DND-41 (cell line): ENCODE data around the gene TCF4.

Experiments used
- ATAC-seq: fragments of 200-7000 bp; cut with Tn5 transposase; 3 replicates; pipeline ENCODE4 v1.9.1; 2021; ENCODE audit warnings: low read depth; ENCODE audit not compliant: insufficient read depth
- DNase-seq: peaks from one replicate; pipeline ENCODE4 v3.0.0-alpha.2; 2020
- H2AFZ ChIP-seq: 2 replicates; pipeline ENCODE4 v1.6.0; 2012; ENCODE audit warnings: low read depth, low read length
- H3K27ac ChIP-seq: 2 replicates; pipeline ENCODE4 v1.5.1; 2012; ENCODE audit warnings: low read length, inconsistent platforms
- H3K27me3 ChIP-seq: fragments of 200-600 bp; sonication (generic); 2 replicates; pipeline ENCODE4 v1.6.0; 2012; ENCODE audit warnings: low read length, mild to moderate bottlenecking, inconsistent platforms; ENCODE audit not compliant: insufficient read depth, poor library complexity
- H3K36me3 ChIP-seq: 2 replicates; pipeline ENCODE4 v1.5.1; 2012; ENCODE audit warnings: low read length, inconsistent platforms; ENCODE audit not compliant: insufficient read depth
- H3K4me1 ChIP-seq: 2 replicates; pipeline ENCODE4 v1.5.1; 2012; ENCODE audit warnings: mild to moderate bottlenecking, low read length; ENCODE audit not compliant: insufficient read depth
- H3K4me2 ChIP-seq: 2 replicates; pipeline ENCODE4 v1.6.0; 2012; ENCODE audit warnings: mild to moderate bottlenecking, moderate library complexity, low read length, inconsistent platforms; ENCODE audit not compliant: insufficient read depth
- H3K4me3 ChIP-seq, 2 experiments: fragments of 200-600 bp in 1 of 2; shearing (Covaris generic) in 1 of 2; 2 replicates each; pipeline ENCODE4 v1.5.1; 2012 to 2016; ENCODE audit warnings: inconsistent platforms in 2 of 2, low read length in 2 of 2, mild to moderate bottlenecking in 2 of 2, low read depth in 1 of 2, moderate library complexity in 1 of 2
- H3K79me2 ChIP-seq: 2 replicates; pipeline ENCODE4 v1.6.0; 2012; ENCODE audit warnings: low read length, inconsistent platforms; ENCODE audit not compliant: insufficient read depth
- H3K9ac ChIP-seq: 2 replicates; pipeline ENCODE4 v1.6.0; 2012; ENCODE audit warnings: low read depth, mild to moderate bottlenecking, inconsistent platforms, low read length, moderate library complexity
- H3K9me3 ChIP-seq: 2 replicates; pipeline ENCODE4 v1.5.1; 2012; ENCODE audit warnings: low read length, moderate library complexity, mild to moderate bottlenecking, inconsistent platforms; ENCODE audit not compliant: insufficient read depth, severe bottlenecking
- H4K20me1 ChIP-seq: 2 replicates; pipeline ENCODE4 v1.6.0; 2012; ENCODE audit warnings: low read length; ENCODE audit not compliant: insufficient read depth
- CTCF ChIP-seq: IDR thresholded peaks from 2 replicates; pipeline ENCODE4 v1.5.1; 2012; ENCODE audit warnings: borderline replicate concordance, low read length, moderate library complexity, mild to moderate bottlenecking; ENCODE audit not compliant: poor library complexity, severe bottlenecking; ENCODE audit errors: extremely low read depth
- EZH2 ChIP-seq: IDR thresholded peaks from 3 replicates; pipeline ENCODE4 v1.6.1; 2012; ENCODE audit warnings: borderline replicate concordance, low read depth, mild to moderate bottlenecking, moderate library complexity, low read length, inconsistent platforms; ENCODE audit not compliant: severe bottlenecking

TCF4 gene

GRCh38 chr18:55275039-55275901 lies 312.7 kb downstream of the TCF4 start:
- H3K27me3 ChIP-seq: no peaks in the 10 kb centered on the region
- H4K20me1 ChIP-seq: no peaks in the 10 kb centered on the region
- no peaks in the 10 kb centered on the region for H3K9me3 ChIP-seq
- TF ChIP-seq EZH2 (no peak), CTCF (no peak)
- no peak overlapping the region for H3K27ac ChIP-seq
- H3K36me3 ChIP-seq: peaks cover 17% of the 10 kb centered on the region
- ATAC-seq (no peak), DNase-seq (no peak)
- no peak overlapping the region for H2AFZ ChIP-seq
- no peaks in the 10 kb centered on the region for H3K79me2 ChIP-seq
- no peak overlapping the region for H3K9ac ChIP-seq
- H3K4me2 ChIP-seq: no peak overlapping the region
- H3K4me1 ChIP-seq: no peaks in the 10 kb centered on the region
- H3K4me3 ChIP-seq: no peak overlapping the region

GRCh38 chr18:55272510-55273243 lies 315.3 kb downstream of the TCF4 start:
- H3K36me3 ChIP-seq: peaks cover 24% of the 10 kb centered on the region
- no peaks in the 10 kb centered on the region for H3K4me1 ChIP-seq
- no peak overlapping the region for H3K4me3 ChIP-seq
- H3K9me3 ChIP-seq: no peaks in the 10 kb centered on the region
- H3K27ac ChIP-seq: no peak overlapping the region
- H3K79me2 ChIP-seq: no peaks in the 10 kb centered on the region
- ATAC-seq (no peak), DNase-seq (no peak)
- H3K9ac ChIP-seq: no peak overlapping the region
- no peak overlapping the region for H2AFZ ChIP-seq
- no peaks in the 10 kb centered on the region for H3K27me3 ChIP-seq
- H4K20me1 ChIP-seq: no peaks in the 10 kb centered on the region
- H3K4me2 ChIP-seq: no peak overlapping the region
- TF ChIP-seq EZH2 (no peak), CTCF (no peak)

- no peak overlapping the region for H2AFZ ChIP-seq
These were observed 318.4 kb downstream of the TCF4 start for GRCh38 chr18:55269622-55270021.

More at GRCh38 chr18:55269622-55270021, 318.4 kb downstream of the TCF4 start:
- H3K27me3 ChIP-seq: no peaks in the 10 kb centered on the region
- no peaks in the 10 kb centered on the region for H4K20me1 ChIP-seq
- no peaks in the 10 kb centered on the region for H3K4me1 ChIP-seq
- no peaks in the 10 kb centered on the region for H3K79me2 ChIP-seq
- no peak overlapping the region for H3K4me2 ChIP-seq
- H3K4me3 ChIP-seq: no peak overlapping the region
- DNase-seq (no peak), ATAC-seq (no peak)
- H3K27ac ChIP-seq: no peak overlapping the region
- H3K36me3 ChIP-seq: peaks cover 24% of the 10 kb centered on the region
- no peaks in the 10 kb centered on the region for H3K9me3 ChIP-seq
- no peak overlapping the region for H3K9ac ChIP-seq
- no peak for TF ChIP-seq EZH2
- TF ChIP-seq CTCF: no peak
